Adrenal gland (tissue), 12 donors: ENCODE data around the gene TTYH3. TPM values are rescaled to one million over a fixed set of nuclear protein-coding genes. Genes with fewer than 3 reads are reported as not detected.

Source experiments
- DNase-seq, 7 donors: peaks; one replicate each; pipeline ENCODE4 v3.0.0-alpha.2; 2019 to 2020
- H3K27ac ChIP-seq, 5 donors: fragments of 200-600 bp; sonication (generic) in 4 of 5; 1 replicate in 3 of 5; 2 replicates in 2 of 5; pipeline versions ENCODE4 v1.5.1 to v1.8.0; 2016 to 2020; ENCODE audit warnings: mild to moderate bottlenecking in 1 of 5
- H3K27me3 ChIP-seq: fragments of 200-600 bp; 2 replicates; pipeline ENCODE4 v1.8.0; 2021
- H3K36me3 ChIP-seq, 2 donors: fragments of 200-600 bp; replicated peaks in 1 of 2; 1 replicate in 1 of 2; 2 replicates in 1 of 2; pipeline versions ENCODE4 v1.5.1 to v1.8.0; 2018 to 2022
- H3K4me1 ChIP-seq, 2 donors: fragments of 200-600 bp; replicated peaks in 1 of 2; 1 replicate in 1 of 2; 2 replicates in 1 of 2; pipeline versions ENCODE4 v1.5.1 to v1.8.0; 2018 to 2021
- H3K4me3 ChIP-seq, 4 donors: fragments of 200-600 bp; sonication (generic) in 3 of 4; one replicate each; pipeline ENCODE4 v1.5.1; 2016 to 2018
- H3K9me3 ChIP-seq, 3 donors: fragments of 200-600 bp; sonication (generic) in 1 of 3; replicated peaks in 1 of 3; 1 replicate in 2 of 3; 2 replicates in 1 of 3; pipeline versions ENCODE4 v1.5.1 to v1.8.0; 2016 to 2021
- POLR2A ChIP-seq, 2 donors: fragments of 450-650 bp; IDR thresholded peaks; one replicate each; pipeline ENCODE4 v1.6.1; 2017; ENCODE audit warnings: antibody characterized with exemption in 2 of 2, mild to moderate bottlenecking in 2 of 2, moderate library complexity in 1 of 2
- WGBS, 4 donors: extraction: QIAGEN DNeasy Blood & Tissue Kit in 2 of 4; methylation state at CpG; one replicate each; pipeline versions ENCODE4 v1.1.5 to v1.1.7; 2013 to 2017; 5-methylcytosine and 5-hydroxymethylcytosine counted together
- intact Hi-C, 2 donors: fragments of 100-400 bp; cut with DNase I; formaldehyde crosslinking; loops; one replicate each; pipeline versions ENCODE4 v1.14.1 to v1.15.0; 2022 to 2023
- polyA plus RNA-seq, 3 donors: library from polyadenylated mRNA; stranded (reverse); fragments of 200-250 nt in 2 of 3; fragments of 350-450 nt in 1 of 3; fragmentation: Illumina TruSeq in 1 of 3; extraction: RNeasy Lipid Tissue Mini Kit (QIAGEN cat#74804) in 1 of 3; gene quantifications; one replicate each; pipeline ENCODE4 v1.2.3, GENCODE V29; 2013 to 2014
- total RNA-seq, 9 donors: library from RNA; depleted of rRNA in 4 of 9; stranded (reverse); fragments of >200 nt in 4 of 9; fragments of 120-200 nt in 1 of 9; fragmentation: NEBNext Ultra II Directional in 1 of 9; extraction: Animal tissue kit (Norgen Biotek cat#: 25700) in 1 of 9; gene quantifications; one replicate each; pipeline versions ENCODE4 v1.1.0 to v1.2.4, GENCODE V29; 2013 to 2023
- TF ChIP-seq, protein P1 (sequence below), 6 experiments: fragments of 450-650 bp in 4 of 6; fragments of 200-600 bp in 2 of 6; sonication (generic) in 1 of 6; IDR thresholded peaks; 1 replicate in 5 of 6; 2 replicates in 1 of 6; pipeline versions ENCODE4 v1.5.1 to v1.8.0; 2016 to 2021; ENCODE audit warnings: antibody characterized with exemption in 6 of 6, mild to moderate bottlenecking in 2 of 6, moderate library complexity in 1 of 6
- donor health status: healthy with polysubstance abuse.
- donor health status: Bipolar disorder and iron deficiency.
- donor health status: DM: yes; HTN: yes; CAD: no.
- donor health status: DM: no; HTN: no; CAD: no.
- donor health status: DM: no; HTN: no; CAD: no.
- donor health status: DM: yes; HTN: yes; CAD: no.

TTYH3 gene
- total and polyA plus RNA-seq, 12 donors = 5.2 to 86.3 (median 53.2) TPM

- Histone ChIP-seq H3K4me1 (peaks cover 87 to 91% of the 10 kb centered on the region in 2 donors), H3K27ac (peak overlapping the region; percentile 60 to 98 (median 97))
- peak; percentile 69 to 92 (median 86) for DNase-seq
Observed at GRCh38 chr7:2638224-2638991, 6.6 kb downstream of the TTYH3 start.

DNA sequence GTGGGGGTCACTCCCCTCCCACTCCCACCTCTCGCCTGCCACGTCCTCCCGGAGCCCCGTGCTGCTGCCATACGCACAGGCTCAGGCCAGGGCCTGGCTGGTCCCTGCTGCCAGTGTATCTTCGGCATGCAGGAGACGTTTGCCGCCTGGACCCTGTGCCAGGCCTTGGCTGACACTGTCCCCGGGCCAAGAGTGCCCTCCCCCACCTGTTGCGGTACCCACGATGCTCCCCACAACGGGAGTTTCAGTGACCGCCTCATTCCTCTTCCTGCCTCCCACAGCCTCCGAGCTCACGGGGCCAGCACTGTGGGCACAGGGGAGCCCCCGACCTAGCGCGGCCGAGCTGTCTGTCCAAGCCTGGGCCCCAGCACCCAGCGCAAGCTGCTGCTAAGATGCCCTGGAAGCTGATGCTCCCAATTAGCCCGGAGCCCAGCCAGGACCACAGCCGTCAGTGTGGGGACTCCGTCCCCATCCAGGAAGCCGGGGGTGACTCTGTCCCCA lies 7.4 kb downstream of the TTYH3 start:
- 59 to 75% (median 74%) methylated on average over 9 to 24 of the region's 24 CpGs for WGBS, 4 donors
- Histone ChIP-seq H3K4me3 (no peak overlapping the region), H3K4me1 (peaks cover 80 to 88% of the 10 kb centered on the region in 2 donors), H3K27ac (peak overlapping the region; percentile 39 to 98 (median 97)), H3K9me3 (no peaks in the 10 kb centered on the region), H3K36me3 (no peaks in the 10 kb centered on the region), H3K27me3 (no peaks in the 10 kb centered on the region)
- intact Hi-C loops = no loop called here
- DNase-seq = peak in 3 of 7 donors; percentile 29 to 49 (median 47)
- TF ChIP-seq, protein P1, sequence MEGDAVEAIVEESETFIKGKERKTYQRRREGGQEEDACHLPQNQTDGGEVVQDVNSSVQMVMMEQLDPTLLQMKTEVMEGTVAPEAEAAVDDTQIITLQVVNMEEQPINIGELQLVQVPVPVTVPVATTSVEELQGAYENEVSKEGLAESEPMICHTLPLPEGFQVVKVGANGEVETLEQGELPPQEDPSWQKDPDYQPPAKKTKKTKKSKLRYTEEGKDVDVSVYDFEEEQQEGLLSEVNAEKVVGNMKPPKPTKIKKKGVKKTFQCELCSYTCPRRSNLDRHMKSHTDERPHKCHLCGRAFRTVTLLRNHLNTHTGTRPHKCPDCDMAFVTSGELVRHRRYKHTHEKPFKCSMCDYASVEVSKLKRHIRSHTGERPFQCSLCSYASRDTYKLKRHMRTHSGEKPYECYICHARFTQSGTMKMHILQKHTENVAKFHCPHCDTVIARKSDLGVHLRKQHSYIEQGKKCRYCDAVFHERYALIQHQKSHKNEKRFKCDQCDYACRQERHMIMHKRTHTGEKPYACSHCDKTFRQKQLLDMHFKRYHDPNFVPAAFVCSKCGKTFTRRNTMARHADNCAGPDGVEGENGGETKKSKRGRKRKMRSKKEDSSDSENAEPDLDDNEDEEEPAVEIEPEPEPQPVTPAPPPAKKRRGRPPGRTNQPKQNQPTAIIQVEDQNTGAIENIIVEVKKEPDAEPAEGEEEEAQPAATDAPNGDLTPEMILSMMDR (IDR thresholded peaks at IDR 0.05) = no peak
- no peak for TF ChIP-seq POLR2A (IDR thresholded peaks at IDR 0.05)

More at GRCh38 chr7:2638224-2638991, 6.6 kb downstream of the TTYH3 start:
- 39 to 62% (median 50%) methylated on average over 16 to 34 of the region's 34 CpGs for WGBS, 4 donors
- no peaks in the 10 kb centered on the region for H3K27me3 ChIP-seq
- TF ChIP-seq, protein P1 (IDR thresholded peaks at IDR 0.05) = no peak
- peak in 1 of 2 donors; percentile 35 for TF ChIP-seq POLR2A (IDR thresholded peaks at IDR 0.05)
- intact Hi-C loops = no loop called here
- H3K4me3 ChIP-seq = no peak overlapping the region
- H3K9me3 ChIP-seq = no peaks in the 10 kb centered on the region
- H3K36me3 ChIP-seq = no peaks in the 10 kb centered on the region

DNA sequence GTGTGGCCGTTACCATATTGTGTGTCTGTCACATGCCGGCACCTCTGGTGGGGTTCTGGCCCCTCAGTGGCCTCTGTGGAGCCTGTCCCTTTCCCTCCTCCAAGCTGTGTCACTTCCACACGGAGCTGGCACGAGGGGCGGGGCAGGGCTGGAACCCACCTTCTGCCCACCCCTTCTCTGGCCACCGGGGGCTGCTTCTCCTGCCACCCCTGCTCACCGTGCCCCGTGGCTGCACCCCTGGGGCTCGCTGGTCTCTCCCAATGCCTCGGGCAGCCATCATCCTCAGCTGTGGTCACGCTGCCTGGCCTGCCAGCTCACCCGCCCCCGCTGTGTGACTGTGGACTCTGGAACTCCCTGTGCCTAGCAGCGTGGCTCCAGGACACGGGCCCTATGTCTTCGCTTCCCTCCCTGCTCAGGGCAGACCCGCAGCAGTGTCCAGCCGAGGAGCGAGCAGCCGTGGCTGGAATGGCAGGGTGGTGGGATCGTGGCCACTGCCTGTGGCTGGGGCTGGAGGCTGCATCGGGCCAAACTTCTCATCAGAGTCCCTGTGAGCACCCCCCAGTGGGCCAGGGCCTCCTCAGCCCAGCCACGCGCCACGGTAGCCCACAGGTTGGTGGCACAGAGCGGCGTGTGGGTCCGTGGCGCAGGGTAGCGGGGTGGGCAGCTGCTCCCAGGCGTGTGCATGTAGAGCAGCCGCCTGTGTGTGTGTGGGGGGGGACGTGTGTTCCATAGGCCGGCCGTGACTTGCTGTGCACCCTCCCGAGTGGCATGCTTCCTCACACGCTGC lies 8.1 kb downstream of the TTYH3 start:
- H3K9me3 ChIP-seq = no peaks in the 10 kb centered on the region
- no peak overlapping the region for H3K4me3 ChIP-seq
- peak overlapping the region in 4 of 5 donors; percentile 85 to 98 (median 97) for H3K27ac ChIP-seq
- no peaks in the 10 kb centered on the region for H3K27me3 ChIP-seq
- intact Hi-C loops = no loop called here
- DNase-seq = peak in 3 of 7 donors; percentile 16 to 38 (median 32)
- peaks cover 73 to 87% of the 10 kb centered on the region in 2 donors for H3K4me1 ChIP-seq
- 85 to 94% (median 88%) methylated on average over 7 to 37 of the region's 37 CpGs for WGBS, 4 donors
- TF ChIP-seq, protein P1 (IDR thresholded peaks at IDR 0.05) = no peak
- no peak for TF ChIP-seq POLR2A (IDR thresholded peaks at IDR 0.05)
- H3K36me3 ChIP-seq = no peaks in the 10 kb centered on the region

GRCh38 chr7:2640482-2640830 lies 8.7 kb downstream of the TTYH3 start:
- TF ChIP-seq, protein P1 (IDR thresholded peaks at IDR 0.05) = no peak
- TF ChIP-seq POLR2A (IDR thresholded peaks at IDR 0.05) = peak in 1 of 2 donors; percentile 23
- Histone ChIP-seq H3K4me3 (no peak overlapping the region), H3K9me3 (no peaks in the 10 kb centered on the region), H3K27me3 (no peaks in the 10 kb centered on the region), H3K4me1 (peaks cover 68 to 87% of the 10 kb centered on the region in 2 donors), H3K36me3 (no peaks in the 10 kb centered on the region), H3K27ac (peak overlapping the region; percentile 85 to 98 (median 97))
- peak in 6 of 7 donors; percentile 52 to 87 (median 65) for DNase-seq
- WGBS, 4 donors = 39 to 73% (median 66%) methylated on average over 3 to 12 of the region's 12 CpGs; no CpG with 5 or more reads in 1 of the 4 donors
- intact Hi-C loops = no loop called here
